ENCODE data around the gene YKT6.

DNA sequence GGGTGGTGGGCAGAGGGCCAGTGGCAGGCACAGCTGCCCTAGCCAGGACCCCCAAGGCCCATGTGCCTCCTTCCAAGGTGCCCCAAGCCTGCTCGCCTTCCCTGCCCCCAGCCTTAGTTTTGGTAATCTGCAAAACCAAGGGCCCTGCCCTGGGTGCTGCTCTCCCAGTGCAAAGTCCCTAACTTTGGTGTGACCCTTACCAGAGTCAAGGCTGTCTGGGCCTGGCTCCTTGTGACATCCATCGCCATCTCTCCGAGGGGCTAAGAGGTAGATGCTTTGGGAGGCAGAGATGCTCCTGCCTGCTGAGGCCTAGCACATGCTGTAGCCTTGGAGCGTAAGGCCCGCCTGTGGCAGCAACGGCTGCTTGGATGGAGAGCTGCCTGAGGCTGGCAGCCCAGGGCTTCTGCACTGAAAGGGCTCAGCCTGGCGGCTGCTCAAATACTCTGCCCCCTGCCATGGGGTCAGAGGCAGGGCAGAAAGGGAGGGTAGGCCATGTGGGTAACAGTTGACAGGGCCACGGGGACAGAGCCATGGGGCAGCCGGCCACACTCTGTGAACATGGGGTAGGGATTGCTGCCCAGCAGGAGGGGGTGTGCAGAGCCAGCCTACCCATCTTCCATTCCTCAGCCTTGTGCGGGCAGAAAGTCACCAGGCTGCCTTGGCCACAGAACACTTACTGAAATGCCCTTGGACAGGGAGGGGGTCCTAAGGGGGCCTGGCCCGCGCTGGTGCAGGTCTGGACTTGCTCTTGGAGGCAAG lies 41.7 kb upstream of the YKT6 start:
- TF ChIP-seq EP300 (IDR thresholded peaks at IDR 0.05; ENCODE audit: borderline replicate concordance) = no peak
- TF ChIP-seq CREB1 (IDR thresholded peaks at IDR 0.05; ENCODE audit: low read depth) = no peak
- TF ChIP-seq, protein P1, sequence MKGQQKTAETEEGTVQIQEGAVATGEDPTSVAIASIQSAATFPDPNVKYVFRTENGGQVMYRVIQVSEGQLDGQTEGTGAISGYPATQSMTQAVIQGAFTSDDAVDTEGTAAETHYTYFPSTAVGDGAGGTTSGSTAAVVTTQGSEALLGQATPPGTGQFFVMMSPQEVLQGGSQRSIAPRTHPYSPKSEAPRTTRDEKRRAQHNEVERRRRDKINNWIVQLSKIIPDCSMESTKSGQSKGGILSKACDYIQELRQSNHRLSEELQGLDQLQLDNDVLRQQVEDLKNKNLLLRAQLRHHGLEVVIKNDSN (IDR thresholded peaks at IDR 0.05) = no peak
- TF ChIP-seq CEBPB (IDR thresholded peaks at IDR 0.05) = no peak

Measured in Ishikawa (cell line).